HepG2 (cell line): ENCODE measurements around the gene TTLL10. TPM values are rescaled to one million over a fixed set of nuclear protein-coding genes. Genes with fewer than 3 reads are reported as not detected.

Source experiments
- BORCS8-MEF2B ChIP-seq: sonication (generic); formaldehyde crosslinking; IDR thresholded peaks from 2 replicates; pipeline ENCODE4 v1.8.0; 2022; ENCODE audit warnings: mild to moderate bottlenecking, missing genetic modification reagents
- ELF4 ChIP-seq: sonication (generic); formaldehyde crosslinking; IDR thresholded peaks from 2 replicates; pipeline ENCODE4 v1.5.0; 2020; ENCODE audit warnings: missing genetic modification reagents, mild to moderate bottlenecking, moderate library complexity, borderline replicate concordance
- HNRNPH1 ChIP-seq: fragments of 200-400 bp; formaldehyde crosslinking; optimal IDR thresholded peaks from 2 replicates; pipeline ENCODE3; 2017; ENCODE audit warnings: mild to moderate bottlenecking, low read depth, low read length
- MIXL1 ChIP-seq: IDR thresholded peaks from 2 replicates; pipeline ENCODE4 v1.6.1; 2016
- MTA3 ChIP-seq: sonication (generic); formaldehyde crosslinking; IDR thresholded peaks from 2 replicates; pipeline ENCODE4 v1.4.0; 2020; ENCODE audit warnings: missing genetic modification reagents
- MXD1 ChIP-seq: sonication (generic); formaldehyde crosslinking; IDR thresholded peaks from 2 replicates; pipeline ENCODE4 v1.4.0; 2020; ENCODE audit warnings: mild to moderate bottlenecking, missing genetic modification reagents
- RFX3 ChIP-seq: IDR thresholded peaks from 2 replicates; pipeline ENCODE4 v1.6.1; 2016; ENCODE audit warnings: missing biosample characterization, missing genetic modification reagents
- RXRA ChIP-seq: sonication (generic); formaldehyde crosslinking; IDR thresholded peaks from 2 replicates; pipeline ENCODE4 v1.5.1; 2020; ENCODE audit warnings: missing genetic modification reagents
- ZKSCAN5 ChIP-seq: sonication (generic); formaldehyde crosslinking; IDR thresholded peaks from 2 replicates; pipeline ENCODE4 v1.5.1; 2020; ENCODE audit warnings: mild to moderate bottlenecking, missing genetic modification reagents
- ZMAT5 ChIP-seq: sonication (generic); formaldehyde crosslinking; IDR thresholded peaks from 2 replicates; pipeline ENCODE4 v1.5.0; 2020; ENCODE audit warnings: mild to moderate bottlenecking, low read depth, missing genetic modification reagents, borderline replicate concordance
- ZMYM2 ChIP-seq: sonication (generic); formaldehyde crosslinking; IDR thresholded peaks from 2 replicates; pipeline ENCODE4 v1.8.0; 2022; ENCODE audit warnings: mild to moderate bottlenecking, missing genetic modification reagents
- ZNF180 ChIP-seq: sonication (generic); formaldehyde crosslinking; IDR thresholded peaks from 2 replicates; pipeline ENCODE4 v1.4.0; 2020; ENCODE audit warnings: low read depth, missing genetic modification reagents, borderline replicate concordance
- ZNF441 ChIP-seq: sonication (generic); formaldehyde crosslinking; IDR thresholded peaks from 2 replicates; pipeline ENCODE4 v1.7.0; 2021; ENCODE audit warnings: missing genetic modification reagents, borderline replicate concordance
- ZNF670 ChIP-seq: sonication (generic); formaldehyde crosslinking; IDR thresholded peaks from 2 replicates; pipeline ENCODE4 v1.8.0; 2022; ENCODE audit warnings: mild to moderate bottlenecking, missing genetic modification reagents, borderline replicate concordance
- ZNF740 ChIP-seq: sonication (generic); formaldehyde crosslinking; IDR thresholded peaks from 2 replicates; pipeline ENCODE4 v1.4.0; 2020; ENCODE audit warnings: missing genetic modification reagents
- ZNF776 ChIP-seq: sonication (generic); formaldehyde crosslinking; IDR thresholded peaks from 2 replicates; pipeline ENCODE4 v1.4.0; 2020; ENCODE audit warnings: mild to moderate bottlenecking, missing genetic modification reagents
- polyA plus RNA-seq, 8 experiments: library from polyadenylated mRNA; depleted of rRNA in 3 of 8; stranded (reverse) in 7 of 8; unstranded in 1 of 8; fragments of >200 nt; fragmentation: Illumina TruSeq in 4 of 8; extraction: Trizol in 4 of 8; gene quantifications; 2 replicates each; pipeline versions ENCODE4 v1.2.1 to v1.2.3, GENCODE V29; 2011 to 2016; ENCODE audit warnings: low read depth in 4 of 8, missing spikeins in 1 of 8, mixed read lengths in 1 of 8; ENCODE audit not compliant: insufficient read depth in 1 of 8
- total RNA-seq, 5 experiments: library from RNA; depleted of rRNA; stranded (reverse); fragments of >200 nt; fragmentation: Illumina TruSeq; extraction: Trizol; gene quantifications; 2 replicates each; pipeline ENCODE4 v1.2.3, GENCODE V29; 2016; ENCODE audit warnings: low read depth in 1 of 5
- TF ChIP-seq, protein P1 (sequence below): sonication (generic); formaldehyde crosslinking; IDR thresholded peaks from 2 replicates; pipeline ENCODE4 v1.4.0; 2020; ENCODE audit warnings: mild to moderate bottlenecking, missing genetic modification reagents, borderline replicate concordance
- TF ChIP-seq, protein P2 (sequence below): sonication (generic); formaldehyde crosslinking; IDR thresholded peaks from 2 replicates; pipeline ENCODE4 v1.8.1; 2022; ENCODE audit warnings: mild to moderate bottlenecking, missing genetic modification reagents
- TF ChIP-seq, protein P3 (sequence below): sonication (generic); formaldehyde crosslinking; IDR thresholded peaks from 2 replicates; pipeline ENCODE4 v1.8.0; 2022; ENCODE audit warnings: mild to moderate bottlenecking, missing genetic modification reagents, borderline replicate concordance

Gene TTLL10
- total and polyA plus RNA-seq, 2 of the 13 experiments (the other 11 are each of a cell fraction or from before 2014, with no cell fraction given), result not detected

DNA sequence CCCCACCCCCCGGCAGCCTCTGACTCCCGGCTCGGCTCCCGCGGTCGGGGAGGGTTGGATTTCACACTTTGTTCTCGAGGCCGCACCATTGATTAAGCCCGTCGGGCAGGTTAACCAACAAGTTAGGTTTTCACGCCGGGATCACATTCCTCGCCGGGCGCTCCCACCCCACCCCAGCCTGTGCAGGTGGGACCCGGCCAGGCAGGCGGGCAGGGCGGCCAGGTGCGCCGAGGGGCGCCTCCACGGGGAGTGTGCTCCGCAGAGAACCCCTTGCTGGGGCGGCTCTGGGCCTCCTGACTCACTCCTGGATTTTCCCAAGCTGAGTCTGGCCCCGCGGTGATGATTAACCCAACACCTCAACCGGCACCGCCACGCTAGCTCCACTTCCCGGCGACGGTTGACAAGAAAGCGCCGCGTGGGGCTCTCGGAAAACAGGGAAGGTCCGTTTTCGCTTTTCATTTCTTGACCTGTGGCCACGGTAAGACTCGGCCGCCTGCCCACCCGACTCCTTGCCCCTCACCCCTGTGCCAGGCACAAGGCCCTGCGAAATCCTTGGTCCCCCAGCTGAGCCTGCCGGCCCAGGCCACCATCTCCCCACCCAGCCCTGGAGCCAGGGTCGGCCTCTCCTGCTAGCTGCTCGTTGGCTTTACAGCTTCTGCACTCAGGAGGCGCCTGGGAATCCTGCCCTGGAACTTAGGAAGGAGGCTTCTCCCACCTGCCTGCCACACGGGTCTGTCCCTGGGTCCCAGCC, 8.8 kb upstream of the TTLL10 start (continued):
- TF ChIP-seq ZNF670 (CRISPR knock-in tag) (no peak), ZMYM2 (peak; percentile 34; the same call in 1 of the 2 replicates), HNRNPH1 (no peak), MIXL1 (CRISPR knock-in tag) (no peak), ELF4 (CRISPR knock-in tag) (no peak), ZNF740 (CRISPR knock-in tag) (no peak), RFX3 (CRISPR knock-in tag) (no peak), BORCS8-MEF2B (peak; percentile 32; the same call in 1 of the 2 replicates), ZNF776 (no peak), ZKSCAN5 (no peak), RXRA (CRISPR knock-in tag) (peak; percentile 37; the same call in 1 of the 2 replicates), ZMAT5 (no peak), MXD1 (CRISPR knock-in tag) (no peak), ZNF441 (CRISPR knock-in tag) (no peak; the same call in 1 of the 2 replicates), MTA3 (CRISPR knock-in tag) (no peak), ZNF180 (CRISPR knock-in tag) (no peak)
- TF ChIP-seq, protein P1, sequence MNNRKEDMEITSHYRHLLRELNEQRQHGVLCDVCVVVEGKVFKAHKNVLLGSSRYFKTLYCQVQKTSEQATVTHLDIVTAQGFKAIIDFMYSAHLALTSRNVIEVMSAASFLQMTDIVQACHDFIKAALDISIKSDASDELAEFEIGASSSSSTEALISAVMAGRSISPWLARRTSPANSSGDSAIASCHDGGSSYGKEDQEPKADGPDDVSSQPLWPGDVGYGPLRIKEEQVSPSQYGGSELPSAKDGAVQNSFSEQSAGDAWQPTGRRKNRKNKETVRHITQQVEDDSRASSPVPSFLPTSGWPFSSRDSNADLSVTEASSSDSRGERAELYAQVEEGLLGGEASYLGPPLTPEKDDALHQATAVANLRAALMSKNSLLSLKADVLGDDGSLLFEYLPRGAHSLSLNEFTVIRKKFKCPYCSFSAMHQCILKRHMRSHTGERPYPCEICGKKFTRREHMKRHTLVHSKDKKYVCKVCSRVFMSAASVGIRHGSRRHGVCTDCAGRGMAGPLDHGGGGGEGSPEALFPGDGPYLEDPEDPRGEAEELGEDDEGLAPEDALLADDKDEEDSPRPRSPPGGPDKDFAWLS (CRISPR knock-in tag), result no peak
- TF ChIP-seq, protein P2, sequence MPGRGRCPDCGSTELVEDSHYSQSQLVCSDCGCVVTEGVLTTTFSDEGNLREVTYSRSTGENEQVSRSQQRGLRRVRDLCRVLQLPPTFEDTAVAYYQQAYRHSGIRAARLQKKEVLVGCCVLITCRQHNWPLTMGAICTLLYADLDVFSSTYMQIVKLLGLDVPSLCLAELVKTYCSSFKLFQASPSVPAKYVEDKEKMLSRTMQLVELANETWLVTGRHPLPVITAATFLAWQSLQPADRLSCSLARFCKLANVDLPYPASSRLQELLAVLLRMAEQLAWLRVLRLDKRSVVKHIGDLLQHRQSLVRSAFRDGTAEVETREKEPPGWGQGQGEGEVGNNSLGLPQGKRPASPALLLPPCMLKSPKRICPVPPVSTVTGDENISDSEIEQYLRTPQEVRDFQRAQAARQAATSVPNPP (CRISPR knock-in tag), result no peak
- TF ChIP-seq, protein P3, sequence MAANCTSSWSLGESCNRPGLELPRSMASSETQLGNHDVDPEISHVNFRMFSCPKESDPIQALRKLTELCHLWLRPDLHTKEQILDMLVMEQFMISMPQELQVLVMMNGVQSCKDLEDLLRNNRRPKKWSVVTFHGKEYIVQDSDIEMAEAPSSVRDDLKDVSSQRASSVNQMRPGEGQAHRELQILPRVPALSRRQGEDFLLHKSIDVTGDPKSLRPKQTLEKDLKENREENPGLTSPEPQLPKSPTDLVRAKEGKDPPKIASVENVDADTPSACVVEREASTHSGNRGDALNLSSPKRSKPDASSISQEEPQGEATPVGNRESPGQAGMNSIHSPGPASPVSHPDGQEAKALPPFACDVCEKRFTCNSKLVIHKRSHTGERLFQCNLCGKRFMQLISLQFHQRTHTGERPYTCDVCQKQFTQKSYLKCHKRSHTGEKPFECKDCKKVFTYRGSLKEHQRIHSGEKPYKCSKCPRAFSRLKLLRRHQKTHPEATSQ (CRISPR knock-in tag), result no peak
